ENCODE results near the gene SERPINB7.

The SERPINB7 gene

GRCh38 chr18:63765837-63766236 is 9.4 kb upstream of the SERPINB7 start:
- DNase-seq (ENCODE audit: low spot score) = no peak
- TF ChIP-seq CTCF (IDR thresholded peaks at IDR 0.05; ENCODE audit: extremely low read depth, missing control alignments) = no peak

GRCh38 chr18:63773551-63773950 is 1.7 kb upstream of the SERPINB7 start:
- no peak for TF ChIP-seq CTCF (IDR thresholded peaks at IDR 0.05; ENCODE audit: extremely low read depth, missing control alignments)
- no peak for DNase-seq (ENCODE audit: low spot score)

- no peak for DNase-seq (ENCODE audit: low spot score)
- TF ChIP-seq CTCF (IDR thresholded peaks at IDR 0.05; ENCODE audit: extremely low read depth, missing control alignments) = no peak
Measured at GRCh38 chr18:63774511-63774910, 707 bp upstream of the SERPINB7 start.

GRCh38 chr18:63779386-63779785 is 4.2 kb downstream of the SERPINB7 start:
- DNase-seq (ENCODE audit: low spot score) = no peak
- no peak for TF ChIP-seq CTCF (IDR thresholded peaks at IDR 0.05; ENCODE audit: extremely low read depth, missing control alignments)

GRCh38 chr18:63783394-63783793 is 8.2 kb downstream of the SERPINB7 start:
- TF ChIP-seq CTCF (IDR thresholded peaks at IDR 0.05; ENCODE audit: extremely low read depth, missing control alignments) = no peak
- DNase-seq (ENCODE audit: low spot score) = no peak

- no peak for TF ChIP-seq CTCF (IDR thresholded peaks at IDR 0.05; ENCODE audit: extremely low read depth, missing control alignments)
- no peak for DNase-seq (ENCODE audit: low spot score)
Measured at GRCh38 chr18:63784787-63785452, 9.7 kb downstream of the SERPINB7 start.

- TF ChIP-seq CTCF (IDR thresholded peaks at IDR 0.05; ENCODE audit: extremely low read depth, missing control alignments) = no peak
- no peak for DNase-seq (ENCODE audit: low spot score)
Measured at GRCh38 chr18:63787673-63788072, 12.5 kb downstream of the SERPINB7 start.

Data from GM20000 (cell line).